Panc1 (cell line): ENCODE measurements around the gene KCNH6. TPM values are rescaled to one million over a fixed set of nuclear protein-coding genes. Genes with fewer than 3 reads are reported as not detected.

Experiments used
- ATAC-seq: fragments of 200-7000 bp; cut with Tn5 transposase; 2 replicates; pipeline ENCODE4 v1.9.1; 2020; ENCODE audit warnings: mild to moderate bottlenecking, moderate library complexity
- BruUV-seq: library from RNA; stranded (reverse); fragments of 400-500 nt; replicated peaks from 2 replicates; lab custom pipeline; 2021; lab: Mats Ljungman, UMichigan
- CTCF ChIA-PET: fragments of 300-600 bp; sonication (Branson Sonifier 250); formaldehyde crosslinking; loops from one replicate; lab custom pipeline; 2022; ENCODE audit warnings: antibody characterized with exemption; lab: Charles Lee
- POLR2A ChIA-PET: fragments of 300-600 bp; sonication (Branson Sonifier 250); formaldehyde crosslinking; loops from one replicate; lab custom pipeline; 2022; ENCODE audit warnings: antibody characterized with exemption; lab: Charles Lee
- DNase-seq: peaks from one replicate; pipeline ENCODE4 v3.0.0-alpha.2; 2010; ENCODE audit warnings: low read depth, low spot score
- H3K27ac ChIP-seq: 2 replicates; pipeline ENCODE4 v1.5.1; 2011; ENCODE audit warnings: mild to moderate bottlenecking, low read length, inconsistent platforms
- H3K27me3 ChIP-seq: fragments of 200-500 bp; sonication (Bioruptor generic); 2 replicates; pipeline ENCODE4 v1.6.0; 2014; ENCODE audit warnings: low read length, inconsistent platforms; ENCODE audit not compliant: control insufficient read depth, insufficient read depth
- H3K36me3 ChIP-seq: fragments of 200-500 bp; sonication (Bioruptor generic); 2 replicates; pipeline ENCODE4 v1.5.1; 2014; ENCODE audit warnings: inconsistent platforms, mild to moderate bottlenecking, low read length, moderate library complexity; ENCODE audit not compliant: control insufficient read depth, insufficient read depth
- H3K4me1 ChIP-seq: 2 replicates; pipeline ENCODE4 v1.5.1; 2011; ENCODE audit warnings: inconsistent platforms, mild to moderate bottlenecking, low read length, moderate library complexity; ENCODE audit not compliant: control insufficient read depth, insufficient read depth
- H3K4me3 ChIP-seq, 2 experiments: 2 replicates each; pipeline ENCODE4 v1.5.1; 2011 to 2012; ENCODE audit warnings: low read depth in 2 of 2, low read length in 2 of 2, mild to moderate bottlenecking in 2 of 2, inconsistent platforms in 1 of 2, moderate library complexity in 1 of 2
- H3K9me3 ChIP-seq: fragments of 200-500 bp; sonication (Bioruptor generic); 2 replicates; pipeline ENCODE4 v1.5.1; 2014; ENCODE audit warnings: low read depth, mild to moderate bottlenecking, inconsistent platforms, low read length, moderate library complexity; ENCODE audit not compliant: control insufficient read depth, insufficient read depth
- POLR2AphosphoS5 ChIP-seq: IDR thresholded peaks from 2 replicates; pipeline ENCODE4 v1.6.1; 2012; ENCODE audit warnings: mild to moderate bottlenecking, low read depth, low read length, moderate library complexity
- REST ChIP-seq, 2 experiments: IDR thresholded peaks; 2 replicates each; pipeline ENCODE4 v1.6.1; 2011 to 2012; ENCODE audit warnings: low read depth in 2 of 2, control low read depth in 1 of 2, low read length in 1 of 2, mild to moderate bottlenecking in 1 of 2, moderate library complexity in 1 of 2; ENCODE audit not compliant: insufficient read depth in 1 of 2
- SIN3A ChIP-seq: IDR thresholded peaks from 2 replicates; pipeline ENCODE4 v1.6.1; 2012; ENCODE audit warnings: low read depth, mild to moderate bottlenecking, low read length, moderate library complexity, borderline replicate concordance; ENCODE audit not compliant: insufficient read depth
- TCF7L2 ChIP-seq: IDR thresholded peaks from 2 replicates; pipeline ENCODE4 v1.6.1; 2011; ENCODE audit warnings: mild to moderate bottlenecking, low read depth, low read length, inconsistent platforms
- in situ Hi-C: cut with HindIII; loops from 2 replicates; pipeline ENCODE4 v1.10.0; 2016; ENCODE audit warnings: low sequenced_read_pairs, low pct_unique_long_range_greater_than_20kb
- intact Hi-C: fragments of 100-400 bp; cut with micrococcal nuclease; formaldehyde crosslinking; loops from one replicate; pipeline ENCODE4 v1.10.0; 2022; ENCODE audit not compliant: unreplicated experiment
- total RNA-seq: library from RNA; stranded (reverse); gene quantifications from one replicate; pipeline ENCODE4 v1.2.1, GENCODE V29; 2021; ENCODE audit not compliant: unreplicated experiment
- TF ChIP-seq, protein P1 (sequence below): fragments of 450-650 bp; IDR thresholded peaks from 2 replicates; pipeline ENCODE4 v1.5.1; 2017; ENCODE audit warnings: mild to moderate bottlenecking

KCNH6 gene
- total RNA-seq, 1 experiment from 2014 or later: not detected

DNA sequence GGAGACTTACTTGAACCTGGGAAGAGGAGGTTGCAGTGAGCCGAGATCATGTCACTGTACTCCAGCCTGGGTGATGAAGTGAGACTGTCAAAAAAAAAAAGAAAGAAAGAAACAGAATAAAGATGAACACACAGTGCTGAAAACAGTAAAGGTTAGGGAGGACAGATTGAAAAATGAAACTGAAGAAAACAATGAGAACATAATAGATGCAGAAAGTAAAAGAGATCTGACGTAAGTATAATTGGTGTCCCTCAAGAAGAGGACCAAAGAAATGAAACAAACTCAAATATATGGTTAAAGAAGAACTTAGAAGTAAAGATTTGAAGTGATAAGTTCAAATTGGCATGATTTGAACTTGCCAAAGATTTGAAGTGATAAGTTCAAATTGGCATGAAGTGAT lies 34.3 kb downstream of the KCNH6 start:
- ATAC-seq (no peak), DNase-seq (no peak)
- peaks cover 5% of the 10 kb centered on the region for H3K4me1 ChIP-seq
- peaks cover 6% of the 10 kb centered on the region; the same call in 1 of the 2 replicates for H3K9me3 ChIP-seq
- in situ Hi-C loops: no loop called here
- BruUV-seq: no TSS peak
- no peaks in the 10 kb centered on the region for H3K36me3 ChIP-seq
- intact Hi-C loops: no loop called here
- no peaks in the 10 kb centered on the region for H3K27me3 ChIP-seq
- no peak overlapping the region for H3K27ac ChIP-seq
- TF ChIP-seq POLR2AphosphoS5 (no peak), SIN3A (no peak), REST (IDR thresholded peaks at IDR 0.05; ENCODE audit: insufficient read depth in 1 of 2, low read depth in 2 of 2, low read length in 1 of 2) (no peak), TCF7L2 (no peak)
- TF ChIP-seq, protein P1, sequence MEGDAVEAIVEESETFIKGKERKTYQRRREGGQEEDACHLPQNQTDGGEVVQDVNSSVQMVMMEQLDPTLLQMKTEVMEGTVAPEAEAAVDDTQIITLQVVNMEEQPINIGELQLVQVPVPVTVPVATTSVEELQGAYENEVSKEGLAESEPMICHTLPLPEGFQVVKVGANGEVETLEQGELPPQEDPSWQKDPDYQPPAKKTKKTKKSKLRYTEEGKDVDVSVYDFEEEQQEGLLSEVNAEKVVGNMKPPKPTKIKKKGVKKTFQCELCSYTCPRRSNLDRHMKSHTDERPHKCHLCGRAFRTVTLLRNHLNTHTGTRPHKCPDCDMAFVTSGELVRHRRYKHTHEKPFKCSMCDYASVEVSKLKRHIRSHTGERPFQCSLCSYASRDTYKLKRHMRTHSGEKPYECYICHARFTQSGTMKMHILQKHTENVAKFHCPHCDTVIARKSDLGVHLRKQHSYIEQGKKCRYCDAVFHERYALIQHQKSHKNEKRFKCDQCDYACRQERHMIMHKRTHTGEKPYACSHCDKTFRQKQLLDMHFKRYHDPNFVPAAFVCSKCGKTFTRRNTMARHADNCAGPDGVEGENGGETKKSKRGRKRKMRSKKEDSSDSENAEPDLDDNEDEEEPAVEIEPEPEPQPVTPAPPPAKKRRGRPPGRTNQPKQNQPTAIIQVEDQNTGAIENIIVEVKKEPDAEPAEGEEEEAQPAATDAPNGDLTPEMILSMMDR: no peak
- H3K4me3 ChIP-seq: no peak overlapping the region
- ChIA-PET POLR2A (no interaction called here), CTCF (no interaction called here)

GRCh38 chr17:63558441-63558840 lies 35.3 kb downstream of the KCNH6 start:
- in situ Hi-C loops (no loop called here), intact Hi-C loops (no loop called here)
- Histone ChIP-seq H3K27me3 (no peaks in the 10 kb centered on the region), H3K36me3 (no peaks in the 10 kb centered on the region), H3K4me1 (no peaks in the 10 kb centered on the region), H3K9me3 (no peaks in the 10 kb centered on the region), H3K27ac (no peak overlapping the region), H3K4me3 (no peak overlapping the region)
- DNase-seq (no peak), ATAC-seq (no peak)
- CTCF ChIA-PET: no interaction called here
- no TSS peak for BruUV-seq
- POLR2A ChIA-PET: no interaction called here
- TF ChIP-seq TCF7L2: no peak
- TF ChIP-seq, protein P1: no peak
- no peak for TF ChIP-seq REST (IDR thresholded peaks at IDR 0.05; ENCODE audit: insufficient read depth in 1 of 2, low read depth in 2 of 2, low read length in 1 of 2)
- TF ChIP-seq SIN3A: no peak
- TF ChIP-seq POLR2AphosphoS5: no peak
